ENCODE data around the gene TP53I11.
A peak's percentile ranks its signal among the peaks of the same experiment; 100 is the strongest.

The TP53I11 gene

DNA sequence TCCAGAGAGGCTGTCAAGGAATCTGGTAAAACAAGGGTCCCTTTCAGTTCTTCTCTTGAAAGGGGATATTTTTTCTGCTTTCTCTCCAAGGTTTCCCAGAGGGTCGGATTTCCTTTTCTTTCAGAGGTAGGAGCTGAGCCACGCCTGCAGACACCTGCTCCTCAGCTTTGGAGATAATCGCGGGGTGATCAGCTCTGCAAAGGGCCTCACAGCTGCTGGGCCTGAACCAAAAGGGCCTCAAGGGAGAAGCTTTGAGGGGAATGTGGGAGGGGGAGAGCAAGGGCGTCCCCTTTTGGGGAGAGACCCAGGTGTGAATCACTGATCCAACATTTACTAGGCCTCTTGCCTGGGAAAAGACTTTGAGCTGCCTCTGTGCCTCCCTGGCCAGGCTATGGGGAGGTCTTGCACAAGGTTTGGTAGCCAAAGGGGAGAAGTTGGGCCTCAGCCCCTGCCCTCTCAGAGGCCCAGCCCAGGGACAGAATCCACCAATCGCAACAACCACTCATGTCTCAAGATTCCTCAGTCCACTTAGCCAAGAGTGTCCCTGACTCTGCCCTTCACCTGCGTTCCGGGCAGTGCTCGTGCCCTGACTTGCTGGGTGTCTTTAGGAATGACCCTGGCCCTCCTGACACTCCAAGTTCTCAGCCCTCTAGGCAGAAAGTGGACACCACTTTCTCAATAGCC, 14.0 kb upstream of the TP53I11 start:
- no peaks in the 10 kb centered on the region; the same call in 1 of the 2 replicates for H3K36me3 ChIP-seq
- no peaks in the 10 kb centered on the region for H3K27me3 ChIP-seq (ENCODE audit: insufficient read depth, low read depth, severe bottlenecking)
- H3K27ac ChIP-seq, result peak overlapping the region; percentile 94
- DNase-seq, result peak; percentile 87
- H3K4me3 ChIP-seq (ENCODE audit: low read depth, low read length), result peak overlapping the region; percentile 30
- no peaks in the 10 kb centered on the region for H3K9me3 ChIP-seq (ENCODE audit: severe bottlenecking)
- TF ChIP-seq, protein P1, sequence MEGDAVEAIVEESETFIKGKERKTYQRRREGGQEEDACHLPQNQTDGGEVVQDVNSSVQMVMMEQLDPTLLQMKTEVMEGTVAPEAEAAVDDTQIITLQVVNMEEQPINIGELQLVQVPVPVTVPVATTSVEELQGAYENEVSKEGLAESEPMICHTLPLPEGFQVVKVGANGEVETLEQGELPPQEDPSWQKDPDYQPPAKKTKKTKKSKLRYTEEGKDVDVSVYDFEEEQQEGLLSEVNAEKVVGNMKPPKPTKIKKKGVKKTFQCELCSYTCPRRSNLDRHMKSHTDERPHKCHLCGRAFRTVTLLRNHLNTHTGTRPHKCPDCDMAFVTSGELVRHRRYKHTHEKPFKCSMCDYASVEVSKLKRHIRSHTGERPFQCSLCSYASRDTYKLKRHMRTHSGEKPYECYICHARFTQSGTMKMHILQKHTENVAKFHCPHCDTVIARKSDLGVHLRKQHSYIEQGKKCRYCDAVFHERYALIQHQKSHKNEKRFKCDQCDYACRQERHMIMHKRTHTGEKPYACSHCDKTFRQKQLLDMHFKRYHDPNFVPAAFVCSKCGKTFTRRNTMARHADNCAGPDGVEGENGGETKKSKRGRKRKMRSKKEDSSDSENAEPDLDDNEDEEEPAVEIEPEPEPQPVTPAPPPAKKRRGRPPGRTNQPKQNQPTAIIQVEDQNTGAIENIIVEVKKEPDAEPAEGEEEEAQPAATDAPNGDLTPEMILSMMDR (IDR thresholded peaks at IDR 0.05; ENCODE audit: low read depth, low read length), result no peak

- peak overlapping the region; percentile 30 for H3K4me3 ChIP-seq (ENCODE audit: low read depth, low read length)
- no peaks in the 10 kb centered on the region for H3K9me3 ChIP-seq (ENCODE audit: severe bottlenecking)
- TF ChIP-seq, protein P1 (IDR thresholded peaks at IDR 0.05; ENCODE audit: low read depth, low read length), result no peak
- H3K27ac ChIP-seq, result peak overlapping the region; percentile 94
- no peaks in the 10 kb centered on the region for H3K27me3 ChIP-seq (ENCODE audit: insufficient read depth, low read depth, severe bottlenecking)
- no peaks in the 10 kb centered on the region; the same call in 1 of the 2 replicates for H3K36me3 ChIP-seq
- DNase-seq, result no peak
Observed at GRCh38 chr11:44963948-44964347, 13.3 kb upstream of the TP53I11 start.

DNA sequence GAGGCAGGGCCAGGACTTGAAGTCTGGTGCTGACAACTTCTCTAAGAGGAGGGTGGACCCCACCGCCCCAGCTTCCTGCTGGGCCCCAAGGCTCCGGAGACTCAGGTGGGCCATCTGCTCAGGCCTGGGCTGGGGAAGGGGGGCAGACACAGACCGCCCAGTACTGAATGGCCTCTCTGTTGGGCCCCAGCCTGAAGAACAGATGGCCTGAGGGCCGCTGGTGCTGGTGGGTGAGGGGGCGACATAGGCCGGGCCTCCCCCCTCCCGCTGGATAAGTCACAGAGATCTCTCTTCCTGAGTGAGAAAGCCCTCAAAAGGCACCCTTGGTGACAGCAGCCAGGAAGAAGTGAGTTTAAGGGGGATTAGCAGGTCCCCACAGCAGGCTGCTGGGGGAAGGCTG, 12.5 kb upstream of the TP53I11 start:
- Histone ChIP-seq H3K27me3 (ENCODE audit: insufficient read depth, low read depth, severe bottlenecking) (no peaks in the 10 kb centered on the region), H3K27ac (peak overlapping the region; percentile 94), H3K4me3 (ENCODE audit: low read depth, low read length) (no peak overlapping the region; the same call in 1 of the 2 replicates), H3K9me3 (ENCODE audit: severe bottlenecking) (no peaks in the 10 kb centered on the region), H3K36me3 (no peaks in the 10 kb centered on the region; the same call in 1 of the 2 replicates)
- peak; percentile 98 for DNase-seq
- TF ChIP-seq, protein P1 (IDR thresholded peaks at IDR 0.05; ENCODE audit: low read depth, low read length), result no peak

DNA sequence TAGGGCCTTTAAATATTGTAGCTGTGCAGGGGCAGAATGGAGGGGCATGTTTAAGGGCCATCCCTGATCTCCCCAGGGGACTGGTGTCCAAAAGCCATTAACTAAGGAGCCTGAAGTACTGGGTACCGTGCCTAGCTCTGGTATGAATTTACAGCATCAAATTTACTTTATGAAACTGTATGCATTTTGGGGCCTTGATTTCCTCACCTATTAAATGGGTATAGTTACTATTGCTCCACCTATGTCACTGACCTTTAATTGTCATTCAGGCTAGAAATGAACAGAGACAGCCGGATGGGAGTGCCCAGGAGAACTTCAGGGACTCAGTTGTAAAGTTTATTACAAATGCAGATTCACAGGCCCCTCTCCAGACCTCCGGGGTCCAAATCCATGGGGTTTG, 11.8 kb upstream of the TP53I11 start:
- H3K27ac ChIP-seq, result peak overlapping the region; percentile 94
- H3K27me3 ChIP-seq (ENCODE audit: insufficient read depth, low read depth, severe bottlenecking), result no peaks in the 10 kb centered on the region
- no peak overlapping the region for H3K4me3 ChIP-seq (ENCODE audit: low read depth, low read length)
- TF ChIP-seq, protein P1 (IDR thresholded peaks at IDR 0.05; ENCODE audit: low read depth, low read length), result no peak
- DNase-seq, result no peak
- H3K9me3 ChIP-seq (ENCODE audit: severe bottlenecking), result no peaks in the 10 kb centered on the region
- H3K36me3 ChIP-seq, result no peaks in the 10 kb centered on the region; the same call in 1 of the 2 replicates

- Histone ChIP-seq H3K4me3 (ENCODE audit: low read depth, low read length) (no peak overlapping the region; the same call in 1 of the 2 replicates), H3K36me3 (no peaks in the 10 kb centered on the region; the same call in 1 of the 2 replicates), H3K27me3 (ENCODE audit: insufficient read depth, low read depth, severe bottlenecking) (no peaks in the 10 kb centered on the region), H3K27ac (peak overlapping the region; percentile 94), H3K9me3 (ENCODE audit: severe bottlenecking) (no peaks in the 10 kb centered on the region)
- TF ChIP-seq, protein P1 (IDR thresholded peaks at IDR 0.05; ENCODE audit: low read depth, low read length), result no peak
- peak; percentile 97 for DNase-seq
Observed at GRCh38 chr11:44960200-44960845, 9.6 kb upstream of the TP53I11 start.

All from WERI-Rb-1 (cell line).